HG02763 (cell line): Measurements from ENCODE around the gene SLC25A33.

Experiments
- ATAC-seq: cut with Tn5 transposase; IDR thresholded peaks from one replicate; pipeline ENCODE4 v1.9.1; 2021; ENCODE audit warnings: mild to moderate bottlenecking, moderate library complexity; ENCODE audit not compliant: unreplicated experiment

SLC25A33 gene

GRCh38 chr1:9599741-9600140 lies 60.5 kb downstream of the SLC25A33 start:
- ATAC-seq, result no peak

- no peak for ATAC-seq
These were observed 61.9 kb downstream of the SLC25A33 start for GRCh38 chr1:9600861-9601834.

- no peak for ATAC-seq
These were observed 62.9 kb downstream of the SLC25A33 start for GRCh38 chr1:9601942-9602793.

GRCh38 chr1:9602794-9603167 lies 63.5 kb downstream of the SLC25A33 start:
- ATAC-seq, result no peak

- no peak for ATAC-seq
These were observed 64.0 kb downstream of the SLC25A33 start for GRCh38 chr1:9603307-9603706.

GRCh38 chr1:9603766-9604753 lies 64.8 kb downstream of the SLC25A33 start:
- no peak for ATAC-seq

GRCh38 chr1:9604836-9605235 lies 65.6 kb downstream of the SLC25A33 start:
- no peak for ATAC-seq

- ATAC-seq, result no peak
These were observed 66.7 kb downstream of the SLC25A33 start for GRCh38 chr1:9605946-9606455.

- ATAC-seq, result no peak
These were observed 67.2 kb downstream of the SLC25A33 start for GRCh38 chr1:9606458-9606857.

- no peak for ATAC-seq
These were observed 67.7 kb downstream of the SLC25A33 start for GRCh38 chr1:9606948-9607347.

- ATAC-seq, result no peak
These were observed 68.1 kb downstream of the SLC25A33 start for GRCh38 chr1:9607352-9607751.

GRCh38 chr1:9609998-9610397 lies 70.7 kb downstream of the SLC25A33 start:
- no peak for ATAC-seq

GRCh38 chr1:9610548-9610947 lies 71.3 kb downstream of the SLC25A33 start:
- ATAC-seq, result no peak

GRCh38 chr1:9611716-9612115 lies 72.5 kb downstream of the SLC25A33 start:
- ATAC-seq, result no peak

- no peak for ATAC-seq
These were observed 73.0 kb downstream of the SLC25A33 start for GRCh38 chr1:9612162-9612845.

GRCh38 chr1:9612871-9613624 lies 73.8 kb downstream of the SLC25A33 start:
- ATAC-seq, result no peak

GRCh38 chr1:9613625-9614299 lies 74.5 kb downstream of the SLC25A33 start:
- ATAC-seq, result no peak

- ATAC-seq, result no peak
These were observed 76.2 kb downstream of the SLC25A33 start for GRCh38 chr1:9615316-9616063.
